ENCODE measurements around the gene ALDH1L2.

GRCh38 chr12:105014603-105015002, 69.7 kb downstream of the ALDH1L2 start:
- TF ChIP-seq CTCF (IDR thresholded peaks at IDR 0.05; ENCODE audit: low read depth, low read length) (no peak), EZH2phosphoT487 (IDR thresholded peaks at IDR 0.05; ENCODE audit: low read depth) (no peak)

All from OCI-LY3 (cell line).